Activated CD4-positive, alpha-beta T cell treated with anti-CD3 and anti-CD28 coated beads, Interleukin-2, amount 50 U/mL, for 24 hours (primary cell): Measurements from ENCODE around the gene DNAH3.
A peak's percentile ranks its signal among the peaks of the same experiment; 100 is the strongest.
"Not testable (repeated sequence)": the region's sequence is repeated elsewhere in the genome, so short reads cannot be mapped to it uniquely, and the experiment has no call there.

Experiments used
- DNase-seq, 2 donors: peaks; one replicate each; pipeline ENCODE4 v3.0.0-alpha.2; 2020; ENCODE audit warnings: low read depth in 1 of 2, low spot score in 1 of 2

The DNAH3 gene

GRCh38 chr16:21169249-21169981, 18.8 kb upstream of the DNAH3 start:
- no peak for DNase-seq

GRCh38 chr16:21167929-21168602, 17.4 kb upstream of the DNAH3 start:
- no peak for DNase-seq

- no peak for DNase-seq
Observed at GRCh38 chr16:21167360-21167759, 16.7 kb upstream of the DNAH3 start.

- DNase-seq: no peak
Observed at GRCh38 chr16:21166561-21166961, 15.9 kb upstream of the DNAH3 start.

- no peak for DNase-seq
Observed at GRCh38 chr16:21164521-21165168, 14.0 kb upstream of the DNAH3 start.

GRCh38 chr16:21163576-21163975, 12.9 kb upstream of the DNAH3 start:
- no peak for DNase-seq

- no peak for DNase-seq
Observed at GRCh38 chr16:21162661-21163151, 12.1 kb upstream of the DNAH3 start.

GRCh38 chr16:21161211-21161610, 10.6 kb upstream of the DNAH3 start:
- no peak for DNase-seq

- no peak for DNase-seq
Observed at GRCh38 chr16:21160276-21160675, 9.6 kb upstream of the DNAH3 start.

GRCh38 chr16:21159281-21159951, 8.8 kb upstream of the DNAH3 start:
- peak in 1 of 2 donors; percentile 1 for DNase-seq

- DNase-seq: peak; percentile 65 to 71
Observed at GRCh38 chr16:21158208-21159110, 7.8 kb upstream of the DNAH3 start, which contains the start of gene LDAF1. TSS of gene LDAF1 (plus strand) at chr16:21158674. CDS start at chr16:21161183, 2,509 bp downstream.

GRCh38 chr16:21157632-21158031, 7.0 kb upstream of the DNAH3 start:
- DNase-seq: no peak

- no peak for DNase-seq
Observed at GRCh38 chr16:21156767-21157467, 6.3 kb upstream of the DNAH3 start.

- DNase-seq: not testable (repeated sequence)
Observed at GRCh38 chr16:21156011-21156410, 5.4 kb upstream of the DNAH3 start.

- DNase-seq: not testable (repeated sequence)
Observed at GRCh38 chr16:21153124-21153729, 2.6 kb upstream of the DNAH3 start.

GRCh38 chr16:21152160-21153030, 1.7 kb upstream of the DNAH3 start:
- DNase-seq: not testable (repeated sequence)

- no peak for DNase-seq
Observed at GRCh38 chr16:21145738-21146137, 4.9 kb downstream of the DNAH3 start.

- DNase-seq: no peak
Observed at GRCh38 chr16:21134053-21134452, 16.6 kb downstream of the DNAH3 start.
